ENCODE data around the gene DBF4B.

The DBF4B gene

DNA sequence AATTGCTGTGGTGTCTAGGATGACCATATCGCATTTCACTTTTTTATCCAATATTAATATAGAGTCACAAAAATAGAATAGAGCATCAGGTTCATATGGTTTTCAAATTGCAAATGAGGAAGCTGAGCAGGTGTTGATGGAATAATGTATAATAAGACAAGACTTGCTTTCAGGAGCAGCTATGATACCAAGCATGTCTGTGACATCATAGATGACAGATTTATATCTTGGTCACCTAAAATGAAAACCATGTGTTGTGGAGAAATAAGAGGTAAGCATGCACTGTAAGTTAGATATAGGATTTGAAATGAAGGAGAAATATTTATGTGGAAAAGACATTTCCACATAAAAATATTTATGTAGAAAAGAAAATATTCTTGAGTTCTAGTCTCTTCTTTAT, 43.6 kb upstream of the DBF4B start:
- no peak overlapping the region for H3K9ac ChIP-seq (ENCODE audit: low read depth, low read length)
- H3K4me1 ChIP-seq (ENCODE audit: insufficient read depth, low read length), result no peaks in the 10 kb centered on the region

DNA sequence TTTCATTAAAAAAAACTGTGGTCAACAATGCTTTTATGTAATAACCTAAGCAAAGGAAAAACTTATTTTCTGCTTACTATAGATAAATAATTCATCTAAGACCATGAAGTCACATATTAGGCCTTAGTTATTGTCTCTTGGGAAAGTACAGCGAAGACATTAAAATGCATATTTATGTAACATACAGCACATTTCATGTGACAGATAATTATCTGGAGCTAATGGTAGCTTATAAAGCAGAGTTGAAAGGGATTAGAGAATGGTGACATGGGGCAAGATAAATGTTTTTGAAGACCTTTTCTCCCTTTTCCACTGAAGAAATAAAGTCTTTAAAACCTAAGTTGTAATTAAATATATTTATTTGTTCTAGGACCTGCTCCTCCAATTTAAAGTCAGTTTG, 42.5 kb upstream of the DBF4B start:
- Histone ChIP-seq H3K9me3 (ENCODE audit: insufficient read depth, low read length, severe bottlenecking) (no peaks in the 10 kb centered on the region), H2AFZ (ENCODE audit: low read depth, low read length) (no peak overlapping the region), H3K79me2 (ENCODE audit: insufficient read depth, low read length) (no peaks in the 10 kb centered on the region), H3K4me2 (ENCODE audit: insufficient read depth, low read length) (no peak overlapping the region), H3K27me3 (ENCODE audit: insufficient read depth, low read length, poor library complexity) (peaks cover 2% of the 10 kb centered on the region), H3K27ac (ENCODE audit: low read length) (no peak overlapping the region), H4K20me1 (ENCODE audit: insufficient read depth, low read length) (no peaks in the 10 kb centered on the region), H3K4me1 (ENCODE audit: insufficient read depth, low read length) (no peaks in the 10 kb centered on the region), H3K4me3 (ENCODE audit: low read depth in 1 of 2, low read length in 2 of 2) (no peak overlapping the region), H3K9ac (ENCODE audit: low read depth, low read length) (no peak overlapping the region), H3K36me3 (ENCODE audit: insufficient read depth, low read length) (no peaks in the 10 kb centered on the region)
- TF ChIP-seq EZH2 (IDR thresholded peaks at IDR 0.05; ENCODE audit: borderline replicate concordance, low read depth, low read length, severe bottlenecking), result no peak
- TF ChIP-seq, protein P1, sequence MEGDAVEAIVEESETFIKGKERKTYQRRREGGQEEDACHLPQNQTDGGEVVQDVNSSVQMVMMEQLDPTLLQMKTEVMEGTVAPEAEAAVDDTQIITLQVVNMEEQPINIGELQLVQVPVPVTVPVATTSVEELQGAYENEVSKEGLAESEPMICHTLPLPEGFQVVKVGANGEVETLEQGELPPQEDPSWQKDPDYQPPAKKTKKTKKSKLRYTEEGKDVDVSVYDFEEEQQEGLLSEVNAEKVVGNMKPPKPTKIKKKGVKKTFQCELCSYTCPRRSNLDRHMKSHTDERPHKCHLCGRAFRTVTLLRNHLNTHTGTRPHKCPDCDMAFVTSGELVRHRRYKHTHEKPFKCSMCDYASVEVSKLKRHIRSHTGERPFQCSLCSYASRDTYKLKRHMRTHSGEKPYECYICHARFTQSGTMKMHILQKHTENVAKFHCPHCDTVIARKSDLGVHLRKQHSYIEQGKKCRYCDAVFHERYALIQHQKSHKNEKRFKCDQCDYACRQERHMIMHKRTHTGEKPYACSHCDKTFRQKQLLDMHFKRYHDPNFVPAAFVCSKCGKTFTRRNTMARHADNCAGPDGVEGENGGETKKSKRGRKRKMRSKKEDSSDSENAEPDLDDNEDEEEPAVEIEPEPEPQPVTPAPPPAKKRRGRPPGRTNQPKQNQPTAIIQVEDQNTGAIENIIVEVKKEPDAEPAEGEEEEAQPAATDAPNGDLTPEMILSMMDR (IDR thresholded peaks at IDR 0.05; ENCODE audit: borderline replicate concordance, extremely low read depth, low read length, poor library complexity, severe bottlenecking), result no peak
- ATAC-seq (ENCODE audit: insufficient read depth, low read depth), result no peak
- no peak for DNase-seq

More for the DNA sequence above, 43.6 kb upstream of the DBF4B start:
- no peaks in the 10 kb centered on the region for H3K9me3 ChIP-seq (ENCODE audit: insufficient read depth, low read length, severe bottlenecking)
- no peak for ATAC-seq (ENCODE audit: insufficient read depth, low read depth)
- no peak overlapping the region for H3K4me3 ChIP-seq (ENCODE audit: low read depth in 1 of 2, low read length in 2 of 2)
- no peaks in the 10 kb centered on the region for H3K36me3 ChIP-seq (ENCODE audit: insufficient read depth, low read length)
- no peak overlapping the region for H2AFZ ChIP-seq (ENCODE audit: low read depth, low read length)
- H3K27ac ChIP-seq (ENCODE audit: low read length), result no peak overlapping the region
- no peak overlapping the region for H3K4me2 ChIP-seq (ENCODE audit: insufficient read depth, low read length)
- DNase-seq, result no peak
- H4K20me1 ChIP-seq (ENCODE audit: insufficient read depth, low read length), result no peaks in the 10 kb centered on the region
- TF ChIP-seq, protein P1 (IDR thresholded peaks at IDR 0.05; ENCODE audit: borderline replicate concordance, extremely low read depth, low read length, poor library complexity, severe bottlenecking), result no peak
- no peak for TF ChIP-seq EZH2 (IDR thresholded peaks at IDR 0.05; ENCODE audit: borderline replicate concordance, low read depth, low read length, severe bottlenecking)
- peaks cover 2% of the 10 kb centered on the region for H3K27me3 ChIP-seq (ENCODE audit: insufficient read depth, low read length, poor library complexity)
- no peaks in the 10 kb centered on the region for H3K79me2 ChIP-seq (ENCODE audit: insufficient read depth, low read length)

DNA sequence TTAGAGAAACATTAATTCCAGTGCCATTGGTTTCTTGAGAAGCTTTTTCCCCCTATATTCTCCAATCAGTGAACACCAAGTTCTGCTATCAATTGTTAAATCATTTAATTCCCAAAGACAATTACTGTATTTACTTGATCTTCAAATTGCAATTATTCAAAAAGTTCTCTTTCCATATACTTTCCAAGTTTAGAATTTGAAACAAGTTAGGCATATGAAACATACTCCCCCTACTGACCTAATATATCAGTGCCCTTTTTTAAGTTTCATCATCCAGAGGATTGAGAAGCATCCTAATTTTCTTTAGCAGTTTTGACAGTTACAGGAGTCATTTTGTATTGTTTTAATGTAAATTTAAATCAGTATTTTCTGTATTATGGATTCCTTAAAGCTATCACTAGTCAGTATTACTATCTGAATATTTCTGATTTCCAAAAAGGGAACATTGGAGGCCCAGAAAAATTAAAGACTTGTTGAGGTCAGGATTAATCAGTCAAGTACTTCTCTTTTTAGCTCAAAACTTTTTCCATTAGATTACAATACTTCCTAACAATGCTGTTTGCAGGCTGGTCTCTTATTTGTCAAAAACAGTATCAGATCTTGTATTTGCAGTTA, 35.9 kb upstream of the DBF4B start:
- no peak overlapping the region for H3K9ac ChIP-seq (ENCODE audit: low read depth, low read length)
- H3K27me3 ChIP-seq (ENCODE audit: insufficient read depth, low read length, poor library complexity), result no peaks in the 10 kb centered on the region
- no peak overlapping the region for H2AFZ ChIP-seq (ENCODE audit: low read depth, low read length)
- ATAC-seq (ENCODE audit: insufficient read depth, low read depth) (no peak), DNase-seq (no peak)
- no peak for TF ChIP-seq EZH2 (IDR thresholded peaks at IDR 0.05; ENCODE audit: borderline replicate concordance, low read depth, low read length, severe bottlenecking)
- TF ChIP-seq, protein P1 (IDR thresholded peaks at IDR 0.05; ENCODE audit: borderline replicate concordance, extremely low read depth, low read length, poor library complexity, severe bottlenecking), result peak; percentile 71
- no peak overlapping the region for H3K4me2 ChIP-seq (ENCODE audit: insufficient read depth, low read length)
- no peaks in the 10 kb centered on the region for H3K9me3 ChIP-seq (ENCODE audit: insufficient read depth, low read length, severe bottlenecking)
- H3K4me3 ChIP-seq (ENCODE audit: low read depth in 1 of 2, low read length in 2 of 2), result no peak overlapping the region
- H3K79me2 ChIP-seq (ENCODE audit: insufficient read depth, low read length), result no peaks in the 10 kb centered on the region
- no peak overlapping the region for H3K27ac ChIP-seq (ENCODE audit: low read length)
- H3K4me1 ChIP-seq (ENCODE audit: insufficient read depth, low read length), result no peaks in the 10 kb centered on the region
- no peaks in the 10 kb centered on the region for H3K36me3 ChIP-seq (ENCODE audit: insufficient read depth, low read length)
- H4K20me1 ChIP-seq (ENCODE audit: insufficient read depth, low read length), result no peaks in the 10 kb centered on the region

All from DND-41 (cell line).